Lower leg skin (tissue), 3 donors: ENCODE data around the gene AMPD3.

Source experiments
- CTCF ChIP-seq, 3 donors: fragments of 450-650 bp; IDR thresholded peaks; one replicate each; pipeline ENCODE4 v1.5.1; 2016; ENCODE audit warnings: antibody characterized with exemption in 3 of 3, mild to moderate bottlenecking in 3 of 3, moderate library complexity in 2 of 3
- POLR2A ChIP-seq, 2 donors: fragments of 450-650 bp; IDR thresholded peaks; one replicate each; pipeline ENCODE4 v1.6.1; 2016 to 2017; ENCODE audit warnings: antibody characterized with exemption in 2 of 2, mild to moderate bottlenecking in 1 of 2, moderate library complexity in 1 of 2

GRCh38 chr11:10443152-10443551, 11.9 kb upstream of the AMPD3 start:
- no peak for TF ChIP-seq CTCF (IDR thresholded peaks at IDR 0.05)
- no peak for TF ChIP-seq POLR2A (IDR thresholded peaks at IDR 0.05)
